HuH-7.5 (cell line): ENCODE results near the gene KLHDC8A.
"Not testable (repeated sequence)": the region's sequence is repeated elsewhere in the genome, so short reads cannot be mapped to it uniquely, and the experiment has no call there.

Experiments
- DNase-seq: peaks from one replicate; pipeline ENCODE4 v3.0.0; 2011; ENCODE audit warnings: low spot score

Gene KLHDC8A

DNA sequence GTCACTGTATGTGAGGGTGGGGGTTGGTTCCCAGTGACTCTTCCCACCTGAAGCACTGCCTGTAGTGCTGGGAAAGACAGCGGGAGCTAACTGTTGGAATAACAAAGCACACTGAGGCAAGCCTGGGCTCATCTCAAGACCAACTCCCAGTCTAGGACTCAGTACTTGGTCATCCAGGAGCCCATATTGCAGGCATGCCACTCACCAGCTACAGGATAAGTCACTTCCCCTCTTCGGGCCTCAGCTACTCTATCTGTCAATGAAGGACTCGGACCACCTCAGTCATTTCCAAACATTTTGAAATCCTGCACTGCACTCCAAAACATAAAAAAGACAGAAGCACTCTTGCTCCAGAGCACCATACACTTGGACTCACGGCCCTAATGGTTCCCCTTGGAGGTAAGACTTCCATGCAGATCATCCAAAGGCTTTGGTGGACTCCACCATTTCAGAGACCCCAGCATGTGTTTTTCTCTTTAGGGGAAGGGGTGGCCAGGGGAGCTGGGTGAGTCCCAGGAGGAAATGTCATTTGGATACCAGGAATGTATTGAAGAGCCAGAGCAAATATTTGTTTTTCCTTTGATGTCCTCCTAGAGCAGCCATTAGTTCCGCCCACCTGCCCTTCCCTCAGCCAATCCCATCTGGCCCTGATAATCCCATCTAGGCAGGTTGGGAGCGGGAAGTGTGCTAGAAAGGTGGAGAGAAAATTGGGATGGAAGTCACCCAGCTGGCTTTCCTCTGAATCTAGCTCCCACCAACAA, 38.3 kb downstream of the KLHDC8A start:
- DNase-seq, result peak; percentile 87

DNA sequence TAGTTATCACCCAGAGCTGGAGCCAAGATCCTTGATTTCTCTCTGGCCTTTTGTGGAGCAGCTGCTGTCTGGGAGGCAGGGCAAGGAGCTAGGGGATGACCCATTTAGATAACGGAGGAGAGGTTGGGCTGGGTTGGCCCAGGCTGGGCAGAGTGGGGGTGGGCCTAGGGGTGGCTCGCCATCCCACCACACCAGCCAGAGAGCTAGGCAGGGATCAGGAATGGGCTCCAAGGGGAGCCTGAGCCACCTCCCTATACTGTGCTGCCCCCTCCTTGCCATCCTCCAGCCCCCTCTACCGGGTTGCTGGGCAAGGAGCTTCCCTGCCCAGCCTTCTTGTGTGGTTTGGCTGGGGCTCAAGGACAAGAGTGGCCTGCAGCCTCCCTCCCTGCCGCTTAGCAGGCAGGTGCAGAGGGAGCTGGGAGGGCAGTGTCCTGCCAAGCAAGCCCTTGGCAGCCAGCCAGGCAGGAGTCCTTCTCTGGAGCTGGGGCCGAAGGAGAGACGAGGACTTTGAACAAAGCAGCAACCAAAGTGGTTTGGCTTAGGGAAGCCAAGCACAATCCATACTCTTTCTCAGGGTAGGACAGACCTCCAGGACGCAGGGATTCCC, 39.3 kb downstream of the KLHDC8A start:
- DNase-seq, result peak; percentile 59

DNA sequence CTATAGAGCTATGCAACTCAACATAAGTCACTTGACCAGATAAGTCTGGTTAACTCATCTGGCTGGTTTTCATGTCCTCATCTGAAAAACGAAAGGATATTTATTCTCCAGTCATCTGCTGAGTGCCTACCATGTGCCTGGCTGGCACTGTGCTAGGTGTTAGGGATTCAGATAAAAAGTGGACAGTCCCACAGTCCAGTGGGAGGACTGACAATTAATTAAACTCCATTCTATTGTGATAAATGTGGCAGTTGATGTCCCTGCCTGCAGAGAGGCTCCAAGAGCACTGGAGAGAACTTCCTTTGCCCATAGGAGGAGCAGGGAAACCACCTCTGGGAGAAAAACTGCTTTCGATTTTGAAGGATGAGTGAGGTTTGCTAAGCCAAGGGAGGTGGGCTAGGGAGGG, 40.6 kb downstream of the KLHDC8A start:
- DNase-seq, result no peak

DNA sequence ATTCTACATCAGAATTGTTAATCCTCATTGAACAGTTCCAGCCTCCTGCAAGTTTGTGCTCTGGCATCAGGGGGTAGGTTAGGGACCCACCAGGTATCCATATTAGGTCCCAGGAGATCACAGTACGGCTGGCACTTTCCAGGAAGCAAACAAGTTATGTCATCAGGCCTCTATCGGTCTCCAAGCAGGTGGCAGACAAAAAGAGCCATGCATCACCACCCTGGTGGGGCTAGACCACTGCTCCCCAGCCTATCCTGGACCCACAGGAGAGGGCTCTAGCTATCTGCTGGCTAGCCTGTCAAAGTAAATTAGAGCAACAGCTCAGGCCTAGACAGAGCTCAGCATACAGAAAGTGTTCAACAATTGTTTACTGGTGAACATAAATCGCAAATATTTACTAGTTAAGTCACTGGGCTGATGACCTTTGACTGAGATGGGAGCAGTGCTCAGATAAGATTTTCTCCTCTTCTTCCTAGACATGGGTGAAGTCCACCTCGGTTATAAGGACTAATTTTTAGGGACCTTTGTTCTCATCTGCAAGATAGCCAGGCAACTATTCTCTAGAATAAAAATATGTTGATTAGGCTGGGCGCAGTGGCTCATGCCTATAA, 41.6 kb downstream of the KLHDC8A start:
- DNase-seq, result no peak

DNA sequence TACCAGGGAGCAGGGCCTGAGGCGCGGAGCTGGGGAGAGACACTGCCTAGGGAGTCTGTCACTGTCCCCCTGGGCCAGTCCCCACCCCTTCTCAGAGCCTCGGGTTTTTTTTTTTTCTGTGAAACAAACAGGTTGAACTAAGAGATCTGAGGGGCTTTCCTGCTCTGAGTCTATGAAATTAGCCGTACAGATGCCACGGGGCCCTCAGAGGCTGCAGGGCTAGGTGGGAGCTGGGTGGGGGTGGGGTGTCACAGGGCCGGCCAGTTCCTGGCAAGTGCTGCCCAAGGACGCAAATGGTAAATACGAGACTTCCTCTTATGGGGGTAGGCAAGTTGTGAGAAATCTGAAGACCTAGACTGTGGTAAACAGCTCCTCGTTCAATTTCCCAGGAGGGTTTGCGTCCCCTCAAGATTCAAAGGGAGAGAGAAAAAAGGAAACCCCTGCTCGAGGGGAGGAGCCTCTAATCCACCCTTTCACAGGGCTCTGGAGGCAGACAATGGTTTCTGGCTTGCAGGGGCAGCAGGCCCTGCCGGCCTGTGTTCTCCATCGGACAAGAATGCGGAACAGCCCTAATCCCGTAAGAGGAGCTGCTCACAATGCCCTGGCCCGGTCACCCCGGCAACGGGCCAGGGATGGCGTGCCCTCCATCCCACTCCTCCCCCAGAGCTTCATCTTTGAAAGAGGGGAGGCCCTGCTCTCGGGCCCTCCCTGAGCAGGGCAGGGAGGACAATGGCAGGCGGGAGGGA, 43.0 kb downstream of the KLHDC8A start:
- no peak for DNase-seq

DNA sequence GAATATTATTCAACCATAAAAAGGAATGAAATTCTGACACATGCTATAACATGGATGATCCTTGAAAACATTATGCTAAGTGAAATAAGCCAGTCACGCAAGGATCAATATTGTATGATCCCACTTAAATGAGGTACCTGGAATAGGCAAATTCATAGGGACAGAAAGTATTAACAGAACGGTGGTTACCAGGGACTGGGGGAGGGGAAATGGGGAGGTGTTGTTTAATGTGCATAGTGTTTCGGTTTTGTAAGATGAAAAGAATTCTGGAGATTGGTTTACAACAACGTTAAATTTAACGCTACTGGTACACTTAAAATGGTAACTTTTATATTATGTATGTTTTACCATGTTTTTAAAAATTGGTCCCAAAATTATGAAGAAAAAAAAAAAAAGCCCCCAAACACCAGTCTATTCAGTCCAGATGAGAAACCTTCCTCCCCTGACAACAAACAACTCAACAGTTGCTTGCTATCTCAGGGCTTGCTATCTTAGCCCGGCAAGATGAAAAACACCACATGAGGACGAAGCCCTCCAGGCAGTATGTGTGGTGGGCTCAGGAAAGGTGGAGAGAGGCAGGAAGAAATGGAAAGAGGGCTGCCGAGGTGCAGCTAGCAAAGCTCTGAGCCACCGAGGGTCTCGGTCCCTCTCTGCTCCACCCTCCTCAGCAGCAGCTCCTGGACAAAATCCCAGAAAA, 43.7 kb downstream of the KLHDC8A start:
- DNase-seq, result no peak

DNA sequence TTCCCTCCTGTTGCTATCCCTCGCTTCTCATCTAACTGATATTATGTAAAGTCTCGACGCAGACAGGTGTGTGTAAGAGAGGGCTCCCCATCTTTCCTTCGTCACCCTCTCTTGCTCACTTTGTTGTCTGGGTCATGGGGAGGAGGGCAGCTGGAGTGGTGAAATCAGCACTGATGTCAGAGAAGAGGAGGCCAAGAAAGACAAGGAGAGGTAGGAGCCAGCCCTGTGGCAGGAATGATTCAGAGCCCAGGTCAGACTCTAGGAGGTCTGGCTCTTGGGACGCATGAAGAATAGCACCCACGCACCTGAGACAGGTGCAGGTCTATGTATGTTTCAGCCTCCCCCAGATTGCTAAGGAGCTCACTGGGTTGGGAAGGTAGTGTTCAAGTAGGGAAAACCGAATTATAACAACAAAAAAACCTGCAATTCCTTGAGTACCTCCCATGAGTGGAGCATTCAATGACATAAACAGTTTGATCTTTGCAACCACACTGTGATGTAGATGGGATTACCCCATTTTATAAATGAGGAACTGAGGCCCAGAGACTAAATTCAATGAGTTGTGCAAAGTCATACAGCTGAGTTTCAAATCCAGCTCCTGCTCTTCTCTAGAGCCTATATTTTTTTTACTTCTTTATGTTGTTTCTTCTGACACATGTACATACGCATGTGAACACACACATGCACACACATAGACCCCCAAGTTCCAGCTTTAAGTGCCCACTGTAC, 45.6 kb downstream of the KLHDC8A start:
- DNase-seq, result no peak

DNA sequence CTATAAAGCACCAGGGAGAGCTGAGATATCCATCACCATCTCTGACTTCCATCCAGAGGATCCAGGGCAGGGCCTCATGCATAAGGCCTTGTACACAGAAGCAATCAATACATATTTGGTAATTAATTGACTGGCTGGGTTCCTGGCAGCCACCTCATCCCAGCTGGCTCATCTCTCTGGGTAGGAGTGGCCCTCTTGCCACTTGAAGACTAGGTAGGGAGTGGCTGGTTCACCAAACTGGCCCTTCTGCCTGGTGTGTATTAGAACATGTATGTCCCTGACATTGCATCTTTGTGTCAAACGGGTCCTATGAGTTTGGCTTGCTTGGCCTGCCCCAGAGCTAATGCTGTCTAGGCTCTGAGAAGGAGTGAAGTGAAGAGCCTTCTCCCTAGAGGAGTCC, 47.0 kb downstream of the KLHDC8A start:
- DNase-seq, result no peak

DNA sequence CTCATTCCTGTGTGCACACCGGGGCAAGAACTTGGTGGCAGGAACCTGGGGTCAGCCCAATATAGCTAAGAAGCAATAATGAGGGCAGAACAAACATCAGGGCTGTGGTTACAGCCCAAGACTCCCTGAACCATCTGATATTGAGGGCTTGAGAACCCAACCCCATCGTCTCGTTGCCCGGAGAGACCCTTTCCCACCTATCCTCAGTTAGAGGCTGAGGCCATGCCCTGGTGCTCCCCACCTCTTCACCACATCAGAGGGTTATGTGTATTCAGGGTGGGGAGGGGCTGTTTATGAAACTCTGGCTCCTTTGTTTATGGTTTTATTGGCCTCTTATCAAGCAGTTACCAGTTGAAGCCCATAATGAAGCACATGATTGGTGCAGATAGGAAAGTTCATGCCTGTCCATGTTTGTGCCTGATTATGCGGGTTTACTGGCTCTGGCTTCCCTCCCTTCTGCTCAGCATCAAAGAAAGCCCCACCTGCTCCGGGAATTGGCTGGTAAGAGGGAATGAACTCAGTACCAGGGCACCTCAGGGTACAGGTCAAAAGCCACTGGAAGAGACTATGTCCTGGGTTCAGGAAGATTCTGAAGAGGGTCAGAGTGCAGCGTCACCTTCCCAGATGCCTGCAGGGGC, 49.7 kb downstream of the KLHDC8A start:
- no peak for DNase-seq

DNA sequence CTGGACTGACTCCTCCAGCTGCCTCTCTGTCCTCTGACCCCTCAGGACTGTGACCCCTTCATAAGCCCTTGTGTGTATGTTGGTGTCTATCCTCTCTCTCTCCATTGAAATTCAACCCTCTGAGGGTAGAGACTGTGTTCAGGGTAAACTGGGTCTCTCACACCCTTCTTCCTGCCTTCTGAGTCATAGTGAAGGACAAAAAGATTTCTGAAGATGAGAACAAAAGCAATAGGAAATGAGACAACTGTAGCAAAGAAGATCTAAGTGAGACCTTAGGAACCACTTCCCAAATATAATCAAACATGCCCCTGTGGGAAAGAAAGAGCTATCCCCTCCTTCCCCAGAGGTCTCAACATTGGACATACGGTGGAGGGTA, 52.0 kb downstream of the KLHDC8A start:
- DNase-seq, result no peak

DNA sequence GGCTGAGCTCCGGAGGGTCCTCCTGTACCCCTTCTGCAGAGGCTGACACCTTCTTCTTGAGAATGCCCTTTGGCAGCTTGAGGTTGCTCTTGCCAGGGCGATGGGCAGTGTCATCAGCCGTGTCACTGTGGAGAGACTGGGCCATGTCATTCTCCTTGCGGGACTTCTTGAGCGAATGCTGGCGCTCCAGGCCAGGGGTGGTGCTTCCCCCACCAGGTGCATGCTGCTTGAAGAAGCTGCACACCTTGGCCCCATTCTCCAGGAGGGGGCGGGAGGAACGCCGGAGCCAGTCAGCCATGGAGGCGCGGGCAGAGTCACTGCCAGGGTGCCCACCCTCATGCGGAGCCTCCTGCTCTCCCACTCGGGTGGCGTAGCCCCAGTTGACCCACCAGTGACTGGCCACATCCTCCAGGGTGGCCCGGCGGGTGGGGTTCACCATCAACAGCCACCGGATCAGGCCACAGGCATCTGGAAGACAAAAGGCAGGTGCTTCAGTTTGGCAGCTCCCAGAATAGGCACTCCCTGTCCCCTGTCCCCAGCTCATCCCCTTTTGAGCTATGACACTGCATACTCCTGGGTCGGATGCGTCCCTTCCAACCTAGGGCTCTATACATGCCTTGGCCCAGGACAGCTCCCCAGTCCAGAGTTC, 52.6 kb downstream of the KLHDC8A start:
- no peak for DNase-seq

DNA sequence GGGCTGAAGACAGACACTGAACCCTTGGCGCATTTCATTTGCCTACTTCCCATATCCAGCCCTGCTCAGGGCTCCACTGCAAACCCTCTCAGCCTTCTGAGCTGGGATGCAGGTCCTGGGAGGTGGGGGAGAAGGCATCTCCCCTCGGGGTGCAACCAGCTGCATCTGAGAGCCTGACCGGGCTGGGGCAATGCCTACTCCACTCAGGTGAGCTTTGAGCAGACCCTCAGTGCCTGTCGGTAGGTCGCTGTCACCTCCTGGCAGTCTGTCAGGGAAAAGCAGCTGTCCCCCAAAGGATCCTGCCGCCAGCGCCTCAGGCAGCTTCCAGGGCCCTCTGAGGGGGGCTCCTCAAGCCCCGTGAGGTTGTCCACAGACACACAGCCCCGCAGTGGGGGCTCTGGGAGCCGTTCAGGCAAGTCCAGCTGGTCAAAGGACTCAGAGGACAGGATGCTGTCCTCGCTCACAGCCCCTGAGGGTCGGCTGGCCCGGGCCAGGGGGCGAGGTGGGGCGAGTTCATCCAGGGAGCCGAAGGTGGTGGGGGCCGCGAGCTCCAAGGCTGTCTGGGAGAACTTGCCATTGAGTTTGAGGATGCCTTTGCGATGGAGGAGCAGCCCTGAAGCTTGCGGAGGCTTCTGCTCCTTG, 53.4 kb downstream of the KLHDC8A start:
- DNase-seq, result no peak

DNA sequence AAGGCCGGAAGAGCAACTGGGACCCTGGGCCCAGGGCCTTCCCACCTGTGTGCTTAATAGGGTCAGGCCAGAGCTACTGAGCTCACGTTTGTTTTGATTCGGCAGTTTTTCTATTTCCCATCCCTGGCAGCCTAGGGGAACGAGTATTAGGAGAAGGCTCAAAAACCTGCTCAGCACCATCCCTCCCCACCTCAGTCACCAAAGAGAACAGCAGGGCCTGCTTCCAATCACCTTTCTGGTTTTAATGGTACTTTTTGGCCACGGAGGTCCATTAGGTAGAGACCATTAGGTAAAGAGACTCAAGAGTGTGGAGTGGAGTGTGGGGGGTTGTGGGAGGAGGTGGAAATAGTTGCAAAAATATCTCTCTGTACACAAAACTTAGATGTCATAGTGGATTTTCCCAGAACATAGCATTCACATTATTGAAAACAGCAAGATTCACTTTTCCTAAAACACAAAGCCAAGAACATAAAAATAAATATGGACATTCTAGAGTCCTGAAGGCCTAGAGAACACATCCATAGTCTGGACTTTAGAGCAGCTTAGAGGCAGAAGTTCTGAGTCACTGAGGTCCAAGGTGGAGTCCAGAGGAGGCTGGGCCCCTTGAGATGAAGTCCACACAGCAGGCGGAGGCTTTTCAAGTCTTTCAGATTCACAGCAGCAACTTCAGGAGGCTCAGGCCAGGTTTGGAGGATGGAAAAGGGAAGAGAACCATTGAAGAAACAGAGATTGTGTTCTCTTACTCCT, 54.7 kb downstream of the KLHDC8A start:
- DNase-seq, result no peak

DNA sequence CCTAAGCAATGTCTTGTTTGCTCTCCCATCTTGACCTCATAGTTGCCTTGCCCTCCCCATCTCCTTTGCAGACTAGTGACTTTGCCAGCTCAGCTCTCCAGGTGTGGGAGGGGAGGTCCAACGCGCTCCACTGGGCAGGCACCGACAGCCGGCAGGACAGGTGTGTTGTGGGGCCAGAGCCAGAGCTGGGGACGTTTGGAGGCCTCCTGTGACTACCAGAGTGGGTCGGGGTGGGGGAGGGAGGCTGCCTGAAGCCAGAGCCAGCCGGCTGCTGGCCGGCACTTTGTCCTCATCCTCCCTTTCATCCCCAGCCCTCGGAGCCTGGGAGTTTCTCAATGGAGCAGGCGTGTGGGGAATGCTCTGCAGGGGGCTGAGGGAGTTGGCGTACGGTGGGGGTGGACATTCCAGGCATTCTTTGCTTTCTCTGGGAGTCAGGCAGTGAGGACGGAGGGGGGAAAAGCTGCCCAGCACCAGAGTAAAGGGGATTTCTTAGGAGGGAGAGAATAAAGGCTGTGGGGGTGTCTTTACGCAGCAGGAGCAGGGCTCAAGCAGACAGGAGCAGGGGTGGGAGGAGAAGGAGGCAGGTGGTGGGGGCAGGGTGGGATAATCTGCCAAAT, 55.4 kb downstream of the KLHDC8A start:
- DNase-seq, result peak; percentile 74

DNA sequence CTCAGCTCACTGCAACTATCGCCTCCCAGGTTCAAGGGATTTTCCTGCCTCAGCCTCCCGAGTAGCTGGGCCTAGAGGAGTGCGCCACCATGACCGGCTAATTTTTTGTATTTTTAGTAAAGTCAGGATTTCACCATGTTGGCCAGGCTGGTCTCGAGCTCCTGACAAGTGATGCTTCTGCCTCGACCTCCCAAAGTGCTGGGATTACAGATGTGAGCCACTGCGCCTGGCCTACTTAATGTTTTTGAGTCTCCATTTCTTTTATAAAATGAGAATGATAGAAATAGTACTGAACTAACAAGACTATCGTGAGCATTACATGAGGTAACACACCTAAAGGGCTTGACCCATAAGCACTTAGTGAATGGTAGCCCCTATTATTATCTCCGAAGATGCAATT, 56.6 kb downstream of the KLHDC8A start:
- no peak for DNase-seq

DNA sequence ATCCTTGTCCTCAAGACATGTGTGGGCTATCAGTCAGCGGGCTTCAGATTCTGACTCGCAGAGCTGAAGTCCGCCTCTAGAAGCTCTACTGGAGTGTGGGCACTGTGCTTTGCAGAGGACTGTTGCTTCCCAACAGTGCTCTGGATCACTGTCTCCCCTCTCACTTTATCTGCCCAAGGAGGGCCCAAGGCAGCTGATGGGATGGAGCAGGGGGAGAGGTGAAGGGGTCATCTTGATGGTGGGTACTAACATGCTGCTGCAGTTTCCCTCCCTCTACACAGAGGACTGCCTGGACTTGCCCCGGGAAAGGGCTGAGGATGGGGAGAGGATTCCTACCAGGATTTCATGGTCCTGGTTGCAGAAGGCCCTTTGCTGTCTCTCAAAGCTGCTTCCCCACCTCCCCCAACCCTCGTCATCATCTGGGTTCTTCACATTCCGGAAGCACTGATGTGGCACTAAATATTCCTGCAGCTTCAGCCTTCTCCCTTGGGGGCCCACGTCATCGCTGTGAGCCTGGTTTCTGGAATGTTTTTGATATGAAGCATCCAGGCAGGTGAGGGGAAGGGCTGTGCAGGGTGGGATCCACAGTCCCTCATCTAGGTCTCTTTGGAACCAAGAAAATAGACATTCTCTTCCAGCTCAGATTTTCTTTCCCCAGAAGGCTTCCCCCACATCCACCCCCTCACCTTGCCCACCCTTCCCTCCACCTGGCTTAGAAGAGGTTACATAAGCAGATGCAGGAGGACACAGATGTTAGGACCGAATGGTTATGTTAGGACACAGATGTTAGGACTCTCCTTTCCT, 58.3 kb downstream of the KLHDC8A start:
- no peak for DNase-seq

DNA sequence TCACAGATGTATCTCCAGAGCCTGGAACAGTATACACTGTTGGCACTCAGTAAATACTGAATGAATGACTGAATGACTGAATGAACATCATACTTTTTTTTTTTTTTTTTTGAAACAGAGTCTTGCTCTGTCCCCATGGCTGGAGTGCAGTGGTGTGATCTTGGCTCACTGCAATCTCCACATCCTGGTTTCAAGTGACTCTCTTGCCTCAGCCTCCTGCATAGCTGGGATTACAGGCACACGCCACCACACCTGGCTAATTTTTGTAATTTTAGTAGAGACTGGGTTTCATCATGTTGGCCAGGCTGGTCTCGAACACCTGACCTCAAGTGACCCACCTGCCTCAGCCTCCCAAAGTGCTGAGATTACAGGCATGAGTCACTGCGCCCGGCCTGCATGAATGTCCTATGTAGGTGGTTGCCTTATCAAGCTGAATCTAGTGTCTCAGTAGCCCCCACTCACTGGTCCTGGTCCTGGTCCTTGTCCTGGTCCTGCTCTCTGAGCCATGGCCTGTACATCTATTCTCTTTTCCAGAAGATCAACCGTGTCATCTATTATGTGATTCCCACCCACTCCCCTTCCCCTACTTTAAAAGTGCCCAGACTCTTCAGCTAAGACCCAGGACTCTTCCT, 59.1 kb downstream of the KLHDC8A start:
- not testable (repeated sequence) for DNase-seq
